ENCODE data around the gene FRMD8. TPM values are rescaled to one million over a fixed set of nuclear protein-coding genes. Genes with fewer than 3 reads are reported as not detected.

FRMD8 gene
- total RNA-seq, 2 donors from 2014 or later = 13.4 to 21.5 TPM

DNA sequence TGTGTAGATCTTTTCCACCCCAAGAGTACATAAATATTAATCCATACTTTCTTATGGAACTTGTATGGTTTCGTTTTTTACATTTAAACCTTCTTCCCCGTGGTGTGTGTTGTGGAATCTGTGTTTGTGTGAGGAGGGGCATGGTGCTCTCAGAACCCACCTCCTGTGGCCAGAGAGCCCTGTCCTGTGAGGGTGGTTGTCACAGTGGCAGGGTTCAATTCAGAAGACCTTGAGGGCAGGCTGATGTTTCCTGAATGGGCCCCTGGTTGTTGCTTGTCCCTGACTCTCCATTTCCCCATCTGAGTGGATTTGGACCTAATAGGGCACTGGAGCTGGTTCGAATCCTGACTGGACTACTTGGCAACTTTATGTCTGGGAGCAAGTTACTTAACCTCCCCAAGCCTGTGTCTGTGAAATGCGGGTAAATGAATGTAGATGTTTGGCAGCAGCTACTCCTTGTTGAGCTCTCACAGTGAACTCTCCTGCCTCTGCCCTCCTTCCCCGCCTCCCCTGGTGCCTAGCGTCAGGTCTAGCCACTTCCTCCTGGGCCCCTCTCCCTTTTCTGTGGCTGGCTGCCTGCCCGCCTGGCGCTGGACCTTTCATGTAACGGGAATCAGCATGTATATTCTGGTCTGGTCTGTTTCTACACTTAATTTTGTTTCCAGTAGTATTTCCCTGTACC, 43.4 kb downstream of the FRMD8 start:
- DNase-seq = peak; percentile 81
- intact Hi-C loops (cut with DNase I) = no loop called here
- ATAC-seq = peak; percentile 12 to 15

DNA sequence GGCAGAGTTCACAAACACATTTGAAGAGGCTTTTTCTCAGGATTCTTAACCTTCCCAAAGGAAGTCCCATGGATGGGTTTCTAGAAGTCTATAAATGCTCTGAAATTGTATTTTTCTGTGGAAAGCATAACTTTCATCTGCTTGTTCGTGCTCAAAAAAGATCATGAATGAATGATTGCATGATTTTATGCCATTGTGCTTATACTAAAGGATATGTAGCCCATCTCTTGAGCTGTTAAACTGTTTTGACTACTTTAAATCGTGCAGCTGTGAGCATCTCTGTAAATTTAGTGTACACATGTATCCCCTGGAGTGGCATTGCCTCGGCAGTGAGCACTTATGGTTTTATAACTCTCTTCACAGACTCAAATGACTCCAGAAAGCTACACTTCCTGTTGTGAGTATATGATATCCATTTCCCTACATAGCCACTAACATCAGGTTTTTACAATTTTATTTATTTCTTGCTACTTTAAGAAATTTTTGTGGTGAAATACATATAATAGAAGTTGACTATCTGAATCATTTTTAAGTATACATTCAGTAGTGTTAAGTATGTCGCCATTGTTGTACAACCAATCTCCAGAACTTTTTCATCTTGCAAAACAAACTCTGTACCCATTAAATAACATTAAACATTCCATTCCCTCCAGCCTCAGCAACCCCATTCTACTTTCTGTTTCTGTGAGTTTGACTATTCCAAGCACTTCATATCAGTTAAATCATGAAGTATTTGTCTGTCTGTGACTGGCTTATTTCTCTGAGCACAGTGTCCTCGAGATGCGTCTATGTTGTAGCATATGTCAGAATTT, 44.2 kb downstream of the FRMD8 start:
- intact Hi-C loops (cut with DNase I) = no loop called here
- ATAC-seq (peak in 1 of 2 donors; percentile 1), DNase-seq (no peak)

DNA sequence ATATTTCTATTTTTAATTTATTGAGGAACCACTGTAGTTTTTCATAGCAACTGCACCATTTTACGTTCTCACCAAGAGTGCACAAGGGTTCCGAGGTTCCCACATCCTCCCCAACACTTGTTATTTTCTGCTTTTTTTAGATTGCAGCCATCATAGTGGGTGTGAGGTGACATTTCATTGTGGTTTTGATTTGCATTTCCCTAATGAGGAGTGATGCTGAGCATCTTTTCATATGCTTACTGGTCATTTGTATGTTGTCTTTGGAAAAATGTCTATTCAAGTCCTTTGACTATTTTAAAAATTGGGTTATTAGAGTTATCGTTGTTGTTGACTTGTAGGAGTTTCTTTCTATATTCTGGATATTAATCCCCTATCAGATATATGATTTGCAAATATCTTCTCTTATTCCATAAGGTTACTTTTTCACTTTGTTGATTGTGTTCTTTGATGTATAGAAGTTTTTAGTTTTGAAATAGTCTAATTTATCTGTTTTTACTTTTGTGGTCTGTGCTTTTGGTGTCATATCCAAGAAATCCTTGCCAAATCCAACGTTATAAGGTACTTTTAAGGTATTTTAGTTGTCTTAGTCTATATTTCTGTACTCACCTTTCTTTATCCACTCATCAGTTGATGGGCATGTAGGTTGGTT, 45.1 kb downstream of the FRMD8 start:
- ATAC-seq = no peak
- DNase-seq = no peak
- intact Hi-C loops (cut with DNase I) = no loop called here

DNA sequence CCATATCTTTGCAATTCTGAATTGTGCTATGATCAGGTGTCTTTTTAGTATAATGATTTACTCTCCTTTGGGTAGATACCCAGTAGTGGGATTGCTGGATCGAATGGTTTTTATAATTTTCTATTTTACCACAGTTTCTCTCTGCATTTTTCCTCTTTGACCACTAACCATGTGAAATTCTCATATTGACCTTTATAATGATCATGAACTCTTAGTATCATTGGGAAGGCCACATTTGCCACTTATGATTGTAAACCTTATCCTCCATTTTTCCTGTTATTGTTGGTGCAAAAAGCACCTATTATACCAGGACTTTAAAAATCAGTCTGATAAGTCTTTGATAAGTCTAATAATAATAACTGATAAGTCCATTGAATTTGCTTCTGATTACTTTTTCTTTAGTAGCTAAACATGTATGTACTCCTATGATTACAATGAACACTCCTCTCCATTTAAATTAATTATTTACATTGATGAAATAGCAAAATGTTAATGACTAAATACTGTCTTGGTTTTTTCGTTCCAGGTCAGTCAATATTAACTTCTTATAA, 45.7 kb downstream of the FRMD8 start:
- no peak for DNase-seq
- intact Hi-C loops (cut with DNase I) = no loop called here
- no peak for ATAC-seq

DNA sequence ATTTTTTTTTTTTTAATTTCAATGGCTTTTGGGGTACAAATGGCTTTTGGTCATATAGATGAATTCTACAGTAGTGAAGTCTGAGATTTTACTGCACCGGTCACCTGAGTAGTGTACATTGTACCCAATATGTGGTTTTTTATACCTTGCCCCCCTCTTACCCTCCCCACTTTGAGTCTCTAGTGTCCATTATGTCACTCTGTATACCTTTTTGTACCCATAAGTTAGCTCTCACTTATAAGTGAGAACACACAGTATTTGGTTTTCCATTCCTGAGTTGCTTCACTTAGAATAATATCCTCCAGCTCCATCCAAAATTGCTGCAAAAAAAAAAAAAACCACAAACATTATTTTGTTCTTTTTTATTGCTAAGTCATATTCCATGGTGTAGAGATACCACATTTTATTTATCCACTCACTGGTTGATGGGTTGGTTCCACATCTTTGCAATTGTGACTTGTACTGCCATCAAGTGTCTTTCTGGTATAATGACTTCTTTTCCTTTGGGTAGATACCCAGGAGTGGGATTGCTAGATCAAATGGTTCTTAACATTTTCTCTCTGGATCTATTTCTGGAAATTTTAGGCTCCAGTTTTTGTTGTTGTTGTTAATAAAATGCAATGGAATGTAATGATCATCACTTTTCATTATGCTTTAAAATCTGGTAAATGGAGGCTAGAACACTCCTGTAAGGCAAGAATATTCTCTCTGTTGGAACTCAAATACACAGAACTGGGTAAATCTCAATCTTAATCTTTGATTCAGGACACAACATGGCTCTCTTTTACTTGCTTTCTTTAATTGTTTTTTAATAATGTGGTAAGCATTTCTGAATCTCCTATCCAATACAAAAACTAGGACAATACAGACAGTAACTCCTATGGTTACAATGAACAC, 46.5 kb downstream of the FRMD8 start:
- DNase-seq (no peak), ATAC-seq (no peak)
- intact Hi-C loops (cut with DNase I) = no loop called here

- no peak for DNase-seq
- ATAC-seq = no peak
- intact Hi-C loops (cut with DNase I) = no loop called here
Measured at GRCh38 chr11:65433657-65434056, 47.2 kb downstream of the FRMD8 start.

DNA sequence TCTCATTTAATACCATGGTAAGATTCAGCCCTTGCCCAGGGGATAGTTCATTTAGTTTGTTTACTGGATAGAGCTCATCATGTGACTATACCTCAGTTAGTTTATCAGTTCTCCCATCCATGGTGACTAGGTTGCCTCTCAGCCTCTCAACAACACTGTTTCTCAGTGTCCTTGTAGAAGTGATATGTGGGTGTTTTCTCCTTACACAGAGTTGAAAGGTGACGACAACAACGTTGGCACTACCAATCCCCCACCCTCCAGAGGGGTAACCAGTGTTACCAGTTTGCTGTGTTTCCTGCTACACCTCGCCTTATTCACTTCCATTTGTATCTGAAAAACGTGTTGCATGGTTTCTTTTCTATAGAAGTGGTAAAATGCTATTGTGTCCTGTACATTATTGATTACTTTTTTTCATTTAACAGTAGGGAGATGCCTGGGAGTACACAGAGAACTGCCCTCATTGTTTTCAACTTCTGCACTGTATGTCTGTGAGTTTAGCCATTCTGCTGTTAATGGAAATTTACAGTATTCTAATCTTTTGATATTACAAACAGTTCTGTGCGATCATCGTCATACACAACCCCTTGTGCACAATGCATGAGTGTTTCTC, 47.7 kb downstream of the FRMD8 start:
- intact Hi-C loops (cut with DNase I) = no loop called here
- DNase-seq = no peak
- no peak for ATAC-seq

DNA sequence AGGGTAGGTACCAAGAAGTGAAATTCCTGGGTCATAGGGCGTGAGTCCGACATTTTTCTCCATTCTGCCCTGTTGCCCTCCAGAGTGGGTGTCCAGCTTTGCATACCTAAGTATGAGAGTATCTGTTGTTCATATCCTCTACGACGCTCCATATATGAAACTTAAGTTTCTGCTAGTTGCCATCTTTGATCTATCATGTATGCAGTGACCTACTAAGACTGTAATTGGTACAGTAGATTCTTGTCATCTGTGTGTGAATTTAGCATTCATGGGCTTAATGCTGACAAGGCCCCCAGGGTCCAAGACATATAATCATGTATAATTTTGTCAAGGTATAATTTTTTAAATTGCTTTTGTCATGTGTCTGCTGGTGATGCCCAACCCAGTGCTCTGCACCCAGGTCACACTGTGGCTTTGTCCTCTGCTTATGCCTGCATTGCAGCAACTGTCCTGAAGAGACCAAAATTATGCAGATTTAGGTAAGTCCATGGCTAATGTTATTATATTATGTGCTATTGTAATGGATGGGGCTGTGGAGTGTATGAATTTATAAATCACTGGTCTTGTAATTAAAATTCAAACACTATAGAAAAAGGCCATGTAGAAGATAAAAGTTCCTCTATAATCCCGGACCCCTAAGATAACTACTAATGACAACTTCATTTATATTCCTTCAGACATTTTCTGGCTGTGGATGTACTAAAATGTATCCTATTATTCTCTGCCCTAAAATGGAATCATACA, 48.4 kb downstream of the FRMD8 start:
- intact Hi-C loops (cut with DNase I) = no loop called here
- no peak for ATAC-seq
- no peak for DNase-seq

DNA sequence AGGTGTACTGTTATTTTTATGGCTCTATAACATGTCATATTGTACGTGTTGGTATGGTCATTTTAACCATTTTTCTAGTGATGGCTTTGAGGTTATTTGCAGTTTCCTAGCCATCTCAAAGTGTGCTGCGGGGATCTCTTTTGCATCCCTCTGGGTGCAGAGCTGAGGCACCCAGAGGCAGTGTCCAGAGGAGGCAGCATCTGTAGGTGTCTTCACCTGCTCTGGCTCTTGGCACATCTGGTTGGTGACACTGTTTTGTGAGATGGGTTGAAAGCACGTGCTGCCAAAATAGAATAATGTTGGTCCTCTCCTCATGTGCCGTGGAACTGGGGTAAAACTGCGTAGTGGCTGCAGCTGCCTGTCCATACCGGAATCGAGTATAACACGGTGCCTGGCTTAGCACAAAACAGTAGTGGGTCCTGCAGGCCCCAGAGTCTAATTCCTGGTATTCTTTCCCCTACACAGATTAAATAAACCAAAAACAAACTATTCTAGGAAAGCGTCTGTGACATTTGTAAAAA, 49.0 kb downstream of the FRMD8 start:
- intact Hi-C loops (cut with DNase I) = no loop called here
- DNase-seq (peak; percentile 15), ATAC-seq (no peak)

DNA sequence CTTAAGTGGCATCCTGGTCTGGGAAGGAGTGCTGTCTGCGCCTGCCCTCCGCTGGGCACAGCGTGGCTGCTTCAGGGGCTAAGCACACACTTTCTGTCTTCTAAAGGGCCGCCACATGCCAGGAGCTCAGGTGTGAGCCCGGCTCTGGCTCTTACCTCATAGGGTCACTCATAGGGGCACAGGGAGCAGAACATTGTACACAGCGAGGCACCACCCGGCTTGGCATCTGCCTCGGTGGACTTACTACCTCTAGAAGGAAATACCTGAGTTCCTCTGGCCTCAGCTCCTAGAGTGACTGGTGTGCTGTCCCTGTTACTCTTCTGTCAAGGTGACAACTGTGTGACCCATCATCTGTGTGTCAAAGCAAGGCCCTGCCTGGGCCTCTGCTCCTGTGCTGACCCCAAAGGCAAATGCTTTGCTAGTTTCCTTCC, 49.6 kb downstream of the FRMD8 start:
- ATAC-seq (peak in 1 of 2 donors; percentile 10), DNase-seq (peak; percentile 35)
- intact Hi-C loops (cut with DNase I) = no loop called here

DNA sequence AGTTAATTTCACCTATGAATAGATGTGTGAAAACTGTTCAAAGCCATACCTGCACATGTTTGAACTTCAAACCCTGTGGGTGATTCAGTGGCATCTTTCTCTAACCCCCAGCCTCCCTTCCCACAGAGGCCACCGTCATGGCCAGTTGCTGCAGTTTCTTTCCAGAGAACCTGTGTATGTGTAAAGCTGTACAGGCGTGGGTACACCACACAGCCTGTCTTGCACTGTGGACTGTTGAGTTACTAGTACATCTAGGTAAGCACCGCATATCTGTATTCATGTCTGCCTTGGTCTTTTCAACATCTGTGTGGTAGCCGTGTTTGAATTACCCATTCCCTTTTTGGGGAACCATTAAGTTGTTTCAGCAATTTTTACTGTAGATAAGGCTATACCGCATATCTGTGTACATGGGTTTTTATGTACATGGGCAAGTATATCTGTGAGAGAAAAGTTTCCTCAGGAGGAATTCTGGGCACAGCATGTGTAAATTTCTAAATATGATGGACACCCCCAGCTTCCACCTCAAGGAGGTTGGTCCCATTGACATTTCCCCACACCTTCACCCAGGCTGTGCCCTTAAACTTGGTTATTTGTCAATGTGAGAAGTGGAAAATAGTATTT, 50.1 kb downstream of the FRMD8 start:
- ATAC-seq (peak in 1 of 2 donors; percentile 1), DNase-seq (peak; percentile 30)
- intact Hi-C loops (cut with DNase I) = no loop called here

DNA sequence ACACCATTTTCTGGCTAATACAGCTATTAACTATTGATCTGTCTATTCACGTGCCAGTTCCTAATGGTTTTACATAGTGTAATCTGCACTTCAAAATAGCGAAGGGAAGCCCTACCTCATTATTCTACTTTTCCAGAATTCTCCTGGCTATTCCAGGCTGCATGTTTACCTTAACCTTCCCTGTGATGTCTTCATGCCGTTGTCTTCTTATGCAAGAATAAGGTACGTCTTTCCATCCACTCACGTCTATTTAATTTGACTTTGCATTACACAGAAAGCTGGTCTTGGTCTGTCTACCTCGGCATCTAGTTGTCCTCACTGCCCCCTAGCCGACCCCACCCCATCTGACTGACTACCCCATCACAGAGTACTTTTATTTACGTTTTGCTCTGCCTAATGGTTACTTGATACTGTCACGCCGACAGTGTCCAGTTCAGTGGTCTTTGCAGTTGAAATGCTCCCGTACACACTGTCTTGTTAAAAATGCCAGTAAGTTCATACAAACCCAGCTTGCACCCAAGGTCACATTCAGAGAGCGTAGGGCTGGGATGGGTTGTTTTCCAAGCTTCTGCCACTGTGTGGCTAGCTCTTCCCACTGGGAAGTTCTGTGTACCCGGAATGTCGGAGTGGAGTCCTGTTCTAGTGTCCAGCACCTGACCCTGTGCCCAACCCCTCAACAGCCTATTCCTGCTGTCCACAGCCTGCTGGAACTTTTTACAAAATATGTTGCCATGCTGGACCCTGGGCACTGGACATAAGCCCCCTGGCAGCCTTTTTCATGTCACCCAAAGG, 51.2 kb downstream of the FRMD8 start:
- DNase-seq (no peak), ATAC-seq (no peak)
- intact Hi-C loops (cut with DNase I) = no loop called here

GRCh38 chr11:65438257-65439151, 52.1 kb downstream of the FRMD8 start:
- ATAC-seq (no peak), DNase-seq (no peak)
- intact Hi-C loops (cut with DNase I) = no loop called here

- ATAC-seq (no peak), DNase-seq (peak; percentile 20)
- intact Hi-C loops (cut with DNase I) = no loop called here
Measured at GRCh38 chr11:65439331-65440181, 53.1 kb downstream of the FRMD8 start.
